BLaER1 (cell line): ENCODE results near the gene CELF2.

Experiments
- H3K27ac ChIP-seq: shearing (Covaris generic); formaldehyde crosslinking; 2 replicates; pipeline ENCODE4 v1.8.1; 2022
- H3K27me3 ChIP-seq: shearing (Covaris generic); formaldehyde crosslinking; 2 replicates; pipeline ENCODE4 v1.8.1; 2022
- H3K36me3 ChIP-seq: shearing (Covaris generic); formaldehyde crosslinking; 2 replicates; pipeline ENCODE4 v1.8.1; 2022
- H3K4me1 ChIP-seq: shearing (Covaris generic); formaldehyde crosslinking; 2 replicates; pipeline ENCODE4 v1.8.1; 2022
- H3K4me2 ChIP-seq: shearing (Covaris generic); formaldehyde crosslinking; 2 replicates; pipeline ENCODE4 v1.8.1; 2022
- H3K4me3 ChIP-seq: shearing (Covaris generic); formaldehyde crosslinking; 2 replicates; pipeline ENCODE4 v1.8.1; 2022
- H3K9ac ChIP-seq: shearing (Covaris generic); formaldehyde crosslinking; 2 replicates; pipeline ENCODE4 v1.8.1; 2022
- H3K9me3 ChIP-seq: shearing (Covaris generic); formaldehyde crosslinking; 2 replicates; pipeline ENCODE4 v1.8.1; 2022
- H4K20me1 ChIP-seq: shearing (Covaris generic); formaldehyde crosslinking; 2 replicates; pipeline ENCODE4 v1.8.1; 2022
- Cebpa-rat ChIP-seq: shearing (Covaris generic); IDR thresholded peaks from 2 replicates; pipeline ENCODE4 v1.8.1; 2022

Gene CELF2

DNA sequence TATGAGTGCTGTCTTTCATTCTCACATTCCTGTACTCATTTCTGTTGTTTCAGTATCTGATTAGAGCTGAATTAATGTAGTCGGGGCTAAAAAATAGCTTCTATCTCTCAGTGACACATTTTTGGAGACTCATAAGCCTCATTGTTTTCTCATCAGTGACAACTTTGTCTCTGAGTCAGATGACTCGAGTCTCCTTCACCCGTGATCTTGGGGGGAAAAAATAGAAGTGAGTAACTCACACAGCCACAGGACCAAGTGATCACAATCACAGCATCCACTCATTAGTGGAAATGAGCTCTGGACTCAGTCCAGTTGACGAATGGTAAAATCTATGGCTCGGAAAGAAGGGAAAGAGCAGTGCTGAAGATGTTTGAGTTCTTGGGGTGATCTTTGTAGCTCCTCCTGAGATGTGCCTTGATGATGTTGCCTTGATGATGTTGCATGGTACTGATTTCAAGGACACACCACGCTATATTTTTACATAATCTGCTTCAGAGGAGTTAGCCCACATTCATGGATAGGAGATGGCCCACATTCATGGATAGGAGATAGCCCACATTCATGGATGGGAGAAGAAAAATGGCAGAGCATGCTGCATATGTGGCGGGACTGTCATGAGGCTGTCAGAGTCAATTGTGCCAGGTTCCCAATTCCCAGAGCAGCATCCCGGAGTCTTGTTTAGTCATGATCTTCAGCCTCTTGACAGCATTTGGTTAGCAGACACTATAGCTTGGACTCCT is 214.7 kb downstream of the CELF2 start:
- Histone ChIP-seq H3K27ac (peak overlapping the region; percentile 70), H3K4me2 (peak overlapping the region; percentile 93), H4K20me1 (peaks cover 50% of the 10 kb centered on the region), H3K36me3 (peaks cover 28% of the 10 kb centered on the region), H3K9me3 (no peaks in the 10 kb centered on the region), H3K4me1 (peaks cover 99% of the 10 kb centered on the region), H3K9ac (no peak overlapping the region), H3K27me3 (no peaks in the 10 kb centered on the region), H3K4me3 (no peak overlapping the region)
- no peak for TF ChIP-seq Cebpa-rat

DNA sequence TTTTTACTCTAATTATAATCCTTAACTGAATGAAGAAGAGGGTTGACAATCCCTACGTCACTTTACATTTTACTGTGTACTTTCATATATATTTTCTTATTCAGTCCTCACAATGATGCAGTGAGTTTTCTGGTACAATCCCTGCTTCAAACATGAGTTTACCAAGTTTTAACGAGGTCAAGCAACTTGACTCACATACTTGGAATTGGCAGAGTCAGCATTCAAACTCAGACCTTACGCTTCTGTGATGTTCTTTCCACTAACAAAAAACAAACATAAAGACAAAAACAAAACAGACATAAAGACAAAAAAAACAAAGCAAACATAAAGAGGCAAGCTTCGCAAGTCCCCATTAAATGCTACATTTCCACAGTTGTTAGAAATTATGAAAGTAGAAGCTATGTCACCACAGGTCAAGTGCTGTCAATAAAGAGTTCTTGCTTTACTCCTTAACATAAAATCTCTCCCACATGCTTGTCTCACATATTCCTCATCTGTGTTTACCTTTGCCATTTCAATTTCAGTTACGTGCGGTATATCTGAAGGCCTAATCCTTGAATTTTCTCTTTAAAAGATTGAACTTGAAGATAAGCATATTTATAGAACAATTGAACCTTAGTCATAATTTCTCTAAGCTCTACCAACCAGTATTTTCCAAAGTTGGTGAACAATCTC is 217.3 kb downstream of the CELF2 start:
- H3K4me2 ChIP-seq = peak overlapping the region; percentile 93
- no peak for TF ChIP-seq Cebpa-rat
- H4K20me1 ChIP-seq = peaks cover 49% of the 10 kb centered on the region
- H3K4me3 ChIP-seq = no peak overlapping the region
- H3K27me3 ChIP-seq = no peaks in the 10 kb centered on the region
- peaks cover 34% of the 10 kb centered on the region for H3K36me3 ChIP-seq
- H3K4me1 ChIP-seq = peaks cover 99% of the 10 kb centered on the region
- peak overlapping the region; percentile 24 for H3K27ac ChIP-seq
- H3K9me3 ChIP-seq = no peaks in the 10 kb centered on the region
- no peak overlapping the region for H3K9ac ChIP-seq

DNA sequence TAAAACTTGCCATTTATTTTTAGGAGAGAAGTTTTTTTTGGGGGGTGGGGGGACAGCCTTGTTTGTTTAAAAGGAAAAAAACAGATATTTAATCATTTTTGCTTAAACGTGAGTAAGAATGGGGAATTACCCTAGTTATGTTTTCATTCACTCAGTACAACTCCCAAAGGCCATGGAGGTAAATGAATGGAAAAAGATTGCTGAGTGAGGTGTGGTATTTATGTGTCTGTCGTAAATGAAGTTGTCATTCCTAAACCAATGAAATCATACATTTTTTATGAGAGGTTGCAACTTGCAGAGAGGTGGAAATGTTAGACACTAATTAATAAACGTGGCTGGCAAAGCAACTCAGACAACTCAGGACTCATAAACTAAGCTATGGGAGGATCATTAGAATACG is 218.1 kb downstream of the CELF2 start:
- H3K27me3 ChIP-seq = no peaks in the 10 kb centered on the region
- peaks cover 34% of the 10 kb centered on the region for H3K36me3 ChIP-seq
- H3K4me2 ChIP-seq = peak overlapping the region; percentile 93
- TF ChIP-seq Cebpa-rat = no peak
- peaks cover 99% of the 10 kb centered on the region for H3K4me1 ChIP-seq
- 0 out of 2 replicates have a peak overlapping the region, but pooled peaks have one; percentile 8 for H3K9ac ChIP-seq
- H3K4me3 ChIP-seq = no peak overlapping the region
- peak overlapping the region; percentile 24; the same call in 1 of the 2 replicates for H3K27ac ChIP-seq
- no peaks in the 10 kb centered on the region for H3K9me3 ChIP-seq
- peaks cover 56% of the 10 kb centered on the region for H4K20me1 ChIP-seq

DNA sequence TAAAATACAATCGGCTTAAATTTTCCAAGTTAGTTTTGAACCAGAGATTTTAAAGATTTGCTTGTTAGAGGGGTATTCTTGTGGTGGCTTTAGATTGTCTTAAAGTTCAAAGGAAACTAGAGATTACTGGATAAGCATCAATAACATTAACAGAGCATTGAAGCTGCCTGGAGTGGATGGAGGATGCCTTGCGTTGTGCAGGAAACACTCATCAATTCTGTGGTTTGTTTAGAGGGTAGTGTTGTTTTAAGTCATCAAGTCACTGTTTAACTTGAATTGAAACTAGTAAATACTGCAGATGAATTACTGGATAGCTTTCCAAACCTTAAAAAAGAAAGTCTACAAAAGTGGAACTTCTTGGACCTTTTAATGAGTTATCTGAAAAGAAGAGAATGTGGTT is 218.6 kb downstream of the CELF2 start:
- no peak for TF ChIP-seq Cebpa-rat
- H3K4me1 ChIP-seq = peaks cover 99% of the 10 kb centered on the region
- H3K4me3 ChIP-seq = no peak overlapping the region
- peak overlapping the region; percentile 24; the same call in 1 of the 2 replicates for H3K27ac ChIP-seq
- H4K20me1 ChIP-seq = peaks cover 60% of the 10 kb centered on the region
- no peaks in the 10 kb centered on the region for H3K9me3 ChIP-seq
- 0 out of 2 replicates have a peak overlapping the region, but pooled peaks have one; percentile 8 for H3K9ac ChIP-seq
- peaks cover 34% of the 10 kb centered on the region for H3K36me3 ChIP-seq
- no peaks in the 10 kb centered on the region for H3K27me3 ChIP-seq
- H3K4me2 ChIP-seq = peak overlapping the region; percentile 93

DNA sequence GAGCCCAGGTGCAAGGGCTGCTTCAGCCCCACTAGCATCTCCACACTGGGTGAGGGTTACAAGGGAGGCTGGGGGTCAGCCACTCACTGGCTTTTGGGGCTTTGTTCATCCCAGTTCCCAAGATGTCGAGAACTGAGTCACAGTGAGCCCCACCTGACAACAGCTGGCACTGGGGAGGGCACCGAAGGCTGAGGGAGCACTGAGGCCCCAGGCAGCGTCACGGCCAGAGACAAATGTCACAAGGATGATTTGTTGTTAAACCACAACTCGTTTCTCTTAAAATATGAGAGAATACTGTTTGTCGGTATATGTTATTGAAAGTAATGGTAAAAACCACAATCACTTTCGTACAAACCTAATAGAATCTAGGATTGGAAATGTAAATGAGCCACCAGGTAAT is 219.9 kb downstream of the CELF2 start:
- Histone ChIP-seq H4K20me1 (peaks cover 74% of the 10 kb centered on the region), H3K9ac (peak overlapping the region; percentile 1; the same call in 1 of the 2 replicates), H3K36me3 (peaks cover 30% of the 10 kb centered on the region), H3K27me3 (no peaks in the 10 kb centered on the region), H3K4me1 (peaks cover 100% of the 10 kb centered on the region), H3K27ac (peak overlapping the region; percentile 69), H3K4me3 (no peak overlapping the region), H3K4me2 (peak overlapping the region; percentile 93), H3K9me3 (no peaks in the 10 kb centered on the region)
- no peak for TF ChIP-seq Cebpa-rat

DNA sequence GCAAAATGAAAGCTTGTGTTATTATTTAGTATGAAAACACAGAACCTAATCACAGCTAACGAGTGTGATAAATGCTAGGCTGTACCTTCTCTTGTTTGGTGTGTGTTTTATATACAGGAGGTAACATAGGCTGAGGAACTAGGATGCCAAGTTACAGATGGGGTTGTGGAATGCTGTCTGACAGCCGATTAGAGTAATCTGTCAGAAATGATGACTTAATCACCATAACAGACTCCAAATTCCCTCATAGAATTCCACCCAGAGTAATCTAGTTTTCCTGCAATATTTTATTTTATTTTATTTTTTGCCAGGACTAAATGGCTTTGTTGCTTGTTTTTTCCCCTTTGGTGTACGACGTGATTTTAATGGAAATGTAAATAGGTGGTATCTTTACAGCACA is 221.2 kb downstream of the CELF2 start:
- Histone ChIP-seq H3K27me3 (no peaks in the 10 kb centered on the region), H3K4me2 (peak overlapping the region; percentile 93), H3K9ac (no peak overlapping the region), H3K36me3 (peaks cover 16% of the 10 kb centered on the region), H3K4me1 (peaks cover 100% of the 10 kb centered on the region), H4K20me1 (peaks cover 87% of the 10 kb centered on the region), H3K4me3 (no peak overlapping the region), H3K9me3 (no peaks in the 10 kb centered on the region), H3K27ac (peak overlapping the region; percentile 90; the same call in 1 of the 2 replicates)
- no peak for TF ChIP-seq Cebpa-rat

DNA sequence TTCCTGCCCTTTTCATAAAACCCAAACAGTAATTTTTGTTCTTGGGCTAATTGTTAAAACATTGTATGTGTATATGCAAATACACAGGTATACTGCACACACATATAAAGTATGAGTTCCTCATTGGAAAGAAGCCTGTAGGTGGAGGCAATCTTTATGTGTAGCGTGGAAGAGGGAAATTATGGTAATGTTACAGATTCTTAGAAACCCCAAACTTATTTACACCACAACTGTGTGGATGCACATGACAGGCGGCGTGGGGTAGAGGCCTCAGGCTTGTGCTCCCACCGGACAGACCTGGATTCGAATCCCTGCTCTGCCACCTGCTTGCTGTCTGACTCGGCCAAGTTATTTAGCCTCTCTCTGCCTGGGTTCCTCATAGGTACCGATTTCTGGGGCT is 223.0 kb downstream of the CELF2 start:
- Histone ChIP-seq H3K27ac (peak overlapping the region; percentile 90), H3K36me3 (peaks cover 10% of the 10 kb centered on the region; the same call in 1 of the 2 replicates), H3K4me1 (peaks cover 100% of the 10 kb centered on the region), H3K27me3 (no peaks in the 10 kb centered on the region), H3K9me3 (no peaks in the 10 kb centered on the region), H3K9ac (peak overlapping the region; percentile 22; the same call in 1 of the 2 replicates), H4K20me1 (peaks cover 87% of the 10 kb centered on the region), H3K4me3 (no peak overlapping the region), H3K4me2 (peak overlapping the region; percentile 93)
- no peak for TF ChIP-seq Cebpa-rat

DNA sequence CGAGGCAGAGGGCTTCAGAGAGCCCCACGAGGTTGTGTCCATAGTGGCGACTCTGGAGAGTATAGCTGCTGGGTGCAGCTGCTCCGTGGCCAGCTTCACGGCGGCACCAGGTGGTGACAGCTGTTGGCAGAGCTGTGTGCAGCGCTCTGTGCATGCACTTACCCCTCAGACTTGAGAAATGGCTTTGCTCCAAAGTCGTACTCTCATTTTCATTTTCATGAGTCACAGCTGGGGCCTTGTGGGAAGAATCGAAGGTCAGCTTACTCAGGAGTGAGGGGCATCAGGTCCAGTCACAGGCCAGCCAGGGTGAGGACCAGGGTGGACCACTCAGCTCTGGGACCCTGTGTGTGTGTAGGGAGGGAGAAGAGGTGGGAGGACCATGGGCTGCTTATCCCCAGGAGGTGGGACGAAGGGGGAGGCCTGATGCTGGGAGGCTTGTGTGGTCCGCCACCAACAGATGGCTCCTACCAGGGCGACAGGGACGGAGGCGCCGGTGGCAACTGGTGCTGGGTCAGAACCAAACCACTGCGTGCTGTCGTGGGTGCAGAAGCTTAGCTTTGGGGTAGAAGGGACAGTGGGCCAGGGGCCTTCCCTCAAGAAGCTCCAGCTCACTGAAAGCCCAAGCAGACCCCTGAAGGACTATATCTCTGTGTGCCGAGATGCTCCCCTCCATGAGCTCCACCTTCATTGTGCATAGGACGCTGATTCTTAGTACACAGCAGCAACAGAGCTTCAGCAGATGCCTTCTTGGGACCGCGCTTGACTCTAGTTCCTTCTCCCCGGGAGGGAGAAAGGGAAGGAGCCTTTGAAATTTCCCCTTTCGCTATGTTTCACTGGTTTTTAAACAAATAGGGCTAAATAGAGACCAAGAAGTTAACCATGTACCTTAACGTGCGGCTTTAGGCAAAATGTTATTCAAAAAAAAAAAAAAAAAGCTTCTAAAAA is 225.0 kb downstream of the CELF2 start:
- Histone ChIP-seq H3K9me3 (no peaks in the 10 kb centered on the region), H3K9ac (peak overlapping the region; percentile 78), H3K27me3 (no peaks in the 10 kb centered on the region), H3K4me3 (peak overlapping the region; percentile 58), H3K4me2 (peak overlapping the region; percentile 93), H3K36me3 (peaks cover 16% of the 10 kb centered on the region; the same call in 1 of the 2 replicates), H4K20me1 (peaks cover 79% of the 10 kb centered on the region), H3K27ac (peak overlapping the region; percentile 90), H3K4me1 (peaks cover 100% of the 10 kb centered on the region)
- TF ChIP-seq Cebpa-rat = no peak

DNA sequence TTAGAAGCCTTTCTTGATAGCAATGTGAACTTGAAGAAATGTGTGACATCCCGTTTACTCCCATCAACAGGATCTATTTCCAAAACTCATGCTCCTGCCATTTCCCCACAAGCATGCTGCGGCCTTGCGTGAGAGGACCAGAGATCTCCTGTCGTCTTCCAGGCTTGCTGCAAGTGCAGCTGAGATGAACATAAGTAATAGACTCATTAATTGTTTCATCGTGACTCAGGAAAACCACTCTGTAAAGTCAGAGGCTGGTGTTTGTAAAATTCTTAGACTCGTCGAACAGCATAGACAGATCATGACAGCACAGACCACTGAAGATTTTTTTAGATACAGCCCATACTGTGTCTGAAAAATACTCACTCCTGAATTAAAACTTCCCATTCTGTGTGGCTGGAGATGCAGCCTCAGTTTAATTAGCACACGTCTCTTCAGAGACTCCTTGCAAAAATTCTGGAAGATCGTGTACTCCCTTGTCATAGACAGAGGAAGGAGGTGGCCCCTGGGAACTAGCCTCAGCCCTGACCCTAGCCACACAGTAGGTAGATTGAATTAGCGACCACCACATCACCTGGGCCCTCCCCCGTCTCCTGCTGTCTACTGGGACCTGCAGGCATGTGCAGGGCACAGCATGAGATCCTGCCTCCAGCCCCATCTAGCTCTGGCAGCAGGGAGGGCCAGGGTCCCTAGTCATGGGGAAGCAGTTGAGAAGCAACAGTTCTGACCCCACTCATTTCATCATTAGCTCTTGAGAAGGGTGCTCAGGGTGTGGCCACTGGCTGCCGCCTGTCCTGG is 226.0 kb downstream of the CELF2 start:
- peak overlapping the region; percentile 58 for H3K4me3 ChIP-seq
- TF ChIP-seq Cebpa-rat = no peak
- peak overlapping the region; percentile 78 for H3K9ac ChIP-seq
- H3K9me3 ChIP-seq = no peaks in the 10 kb centered on the region
- H4K20me1 ChIP-seq = peaks cover 79% of the 10 kb centered on the region
- no peaks in the 10 kb centered on the region for H3K27me3 ChIP-seq
- peaks cover 13% of the 10 kb centered on the region for H3K36me3 ChIP-seq
- peak overlapping the region; percentile 90 for H3K27ac ChIP-seq
- H3K4me2 ChIP-seq = peak overlapping the region; percentile 93
- H3K4me1 ChIP-seq = peaks cover 100% of the 10 kb centered on the region
